ENCODE data around the gene HAGH.

Gene HAGH

GRCh38 chr16:1792836-1793577, 33.6 kb downstream of the HAGH start:
- no peak for TF ChIP-seq OSR1 (CRISPR knock-in tag; IDR thresholded peaks at IDR 0.05)
- TF ChIP-seq ZNF8 (CRISPR knock-in tag; IDR thresholded peaks at IDR 0.05) = no peak
- TF ChIP-seq ZC3H10 (CRISPR knock-in tag; IDR thresholded peaks at IDR 0.05) = no peak
- TF ChIP-seq CREB5 (CRISPR knock-in tag; IDR thresholded peaks at IDR 0.05; ENCODE audit: low read depth) = no peak
- TF ChIP-seq GLIS3 (CRISPR knock-in tag; IDR thresholded peaks at IDR 0.05) = no peak
- TF ChIP-seq, protein P1, sequence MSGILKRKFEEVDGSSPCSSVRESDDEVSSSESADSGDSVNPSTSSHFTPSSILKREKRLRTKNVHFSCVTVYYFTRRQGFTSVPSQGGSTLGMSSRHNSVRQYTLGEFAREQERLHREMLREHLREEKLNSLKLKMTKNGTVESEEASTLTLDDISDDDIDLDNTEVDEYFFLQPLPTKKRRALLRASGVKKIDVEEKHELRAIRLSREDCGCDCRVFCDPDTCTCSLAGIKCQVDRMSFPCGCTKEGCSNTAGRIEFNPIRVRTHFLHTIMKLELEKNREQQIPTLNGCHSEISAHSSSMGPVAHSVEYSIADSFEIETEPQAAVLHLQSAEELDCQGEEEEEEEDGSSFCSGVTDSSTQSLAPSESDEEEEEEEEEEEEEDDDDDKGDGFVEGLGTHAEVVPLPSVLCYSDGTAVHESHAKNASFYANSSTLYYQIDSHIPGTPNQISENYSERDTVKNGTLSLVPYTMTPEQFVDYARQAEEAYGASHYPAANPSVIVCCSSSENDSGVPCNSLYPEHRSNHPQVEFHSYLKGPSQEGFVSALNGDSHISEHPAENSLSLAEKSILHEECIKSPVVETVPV (CRISPR knock-in tag; IDR thresholded peaks at IDR 0.05) = no peak
- TF ChIP-seq ZFP3 (CRISPR knock-in tag; IDR thresholded peaks at IDR 0.05) = no peak
- no peak for TF ChIP-seq PPARA (CRISPR knock-in tag; IDR thresholded peaks at IDR 0.05; ENCODE audit: borderline replicate concordance)
- TF ChIP-seq TOX (CRISPR knock-in tag; IDR thresholded peaks at IDR 0.05; ENCODE audit: borderline replicate concordance) = no peak
- TF ChIP-seq ZNF565 (CRISPR knock-in tag; conservative IDR thresholded peaks at IDR 0.05; ENCODE audit: low read depth) = no peak
- TF ChIP-seq PATZ1 (CRISPR knock-in tag; IDR thresholded peaks at IDR 0.05; ENCODE audit: borderline replicate concordance) = no peak
- no peak for TF ChIP-seq RARB (CRISPR knock-in tag; IDR thresholded peaks at IDR 0.05)

GRCh38 chr16:1791943-1792812, 34.4 kb downstream of the HAGH start:
- no peak; the same call in 2 of the 3 replicates for ATAC-seq
- TF ChIP-seq ZFP30 (CRISPR knock-in tag; IDR thresholded peaks at IDR 0.05) (no peak), RARB (CRISPR knock-in tag; IDR thresholded peaks at IDR 0.05) (no peak)

More at GRCh38 chr16:1792836-1793577, 33.6 kb downstream of the HAGH start:
- no peak for ATAC-seq

GRCh38 chr16:1791256-1791942, 35.2 kb downstream of the HAGH start:
- no peak for ATAC-seq
- TF ChIP-seq, protein P1 (CRISPR knock-in tag; IDR thresholded peaks at IDR 0.05) = no peak
- TF ChIP-seq ISL1 (CRISPR knock-in tag; IDR thresholded peaks at IDR 0.05) (no peak), RARB (CRISPR knock-in tag; IDR thresholded peaks at IDR 0.05) (no peak), ARNTL (CRISPR knock-in tag; IDR thresholded peaks at IDR 0.05; ENCODE audit: borderline replicate concordance, low read depth) (no peak), SNAI2 (CRISPR knock-in tag; IDR thresholded peaks at IDR 0.05) (no peak)
- TF ChIP-seq, protein P2, sequence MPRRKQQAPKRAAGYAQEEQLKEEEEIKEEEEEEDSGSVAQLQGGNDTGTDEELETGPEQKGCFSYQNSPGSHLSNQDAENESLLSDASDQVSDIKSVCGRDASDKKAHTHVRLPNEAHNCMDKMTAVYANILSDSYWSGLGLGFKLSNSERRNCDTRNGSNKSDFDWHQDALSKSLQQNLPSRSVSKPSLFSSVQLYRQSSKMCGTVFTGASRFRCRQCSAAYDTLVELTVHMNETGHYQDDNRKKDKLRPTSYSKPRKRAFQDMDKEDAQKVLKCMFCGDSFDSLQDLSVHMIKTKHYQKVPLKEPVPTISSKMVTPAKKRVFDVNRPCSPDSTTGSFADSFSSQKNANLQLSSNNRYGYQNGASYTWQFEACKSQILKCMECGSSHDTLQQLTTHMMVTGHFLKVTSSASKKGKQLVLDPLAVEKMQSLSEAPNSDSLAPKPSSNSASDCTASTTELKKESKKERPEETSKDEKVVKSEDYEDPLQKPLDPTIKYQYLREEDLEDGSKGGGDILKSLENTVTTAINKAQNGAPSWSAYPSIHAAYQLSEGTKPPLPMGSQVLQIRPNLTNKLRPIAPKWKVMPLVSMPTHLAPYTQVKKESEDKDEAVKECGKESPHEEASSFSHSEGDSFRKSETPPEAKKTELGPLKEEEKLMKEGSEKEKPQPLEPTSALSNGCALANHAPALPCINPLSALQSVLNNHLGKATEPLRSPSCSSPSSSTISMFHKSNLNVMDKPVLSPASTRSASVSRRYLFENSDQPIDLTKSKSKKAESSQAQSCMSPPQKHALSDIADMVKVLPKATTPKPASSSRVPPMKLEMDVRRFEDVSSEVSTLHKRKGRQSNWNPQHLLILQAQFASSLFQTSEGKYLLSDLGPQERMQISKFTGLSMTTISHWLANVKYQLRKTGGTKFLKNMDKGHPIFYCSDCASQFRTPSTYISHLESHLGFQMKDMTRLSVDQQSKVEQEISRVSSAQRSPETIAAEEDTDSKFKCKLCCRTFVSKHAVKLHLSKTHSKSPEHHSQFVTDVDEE (CRISPR knock-in tag; IDR thresholded peaks at IDR 0.05) = no peak
